ENCODE data around the gene ZBED2. TPM values are rescaled to one million over a fixed set of nuclear protein-coding genes. Genes with fewer than 3 reads are reported as not detected.

The ZBED2 gene
- total RNA-seq, 2 donors from 2014 or later: not detected

Other genes starting within 250 kb of the ZBED2 start
- gene CD96, start 53.1 kb downstream of the ZBED2 start, total RNA-seq: 1 to 10 TPM; 1.1 to 2.5 TPM
- gene PLCXD2, start 79.3 kb upstream of the ZBED2 start, total RNA-seq: under 1 TPM; 0.69 to 0.95 TPM